ENCODE measurements around the gene HMCN2. TPM values are rescaled to one million over a fixed set of nuclear protein-coding genes. Genes with fewer than 3 reads are reported as not detected.

The HMCN2 gene
- total and polyA plus RNA-seq, 2 donors (not counting 1 experiment from before 2014, with no cell fraction given), result 0.01 TPM; not detected in 1

DNA sequence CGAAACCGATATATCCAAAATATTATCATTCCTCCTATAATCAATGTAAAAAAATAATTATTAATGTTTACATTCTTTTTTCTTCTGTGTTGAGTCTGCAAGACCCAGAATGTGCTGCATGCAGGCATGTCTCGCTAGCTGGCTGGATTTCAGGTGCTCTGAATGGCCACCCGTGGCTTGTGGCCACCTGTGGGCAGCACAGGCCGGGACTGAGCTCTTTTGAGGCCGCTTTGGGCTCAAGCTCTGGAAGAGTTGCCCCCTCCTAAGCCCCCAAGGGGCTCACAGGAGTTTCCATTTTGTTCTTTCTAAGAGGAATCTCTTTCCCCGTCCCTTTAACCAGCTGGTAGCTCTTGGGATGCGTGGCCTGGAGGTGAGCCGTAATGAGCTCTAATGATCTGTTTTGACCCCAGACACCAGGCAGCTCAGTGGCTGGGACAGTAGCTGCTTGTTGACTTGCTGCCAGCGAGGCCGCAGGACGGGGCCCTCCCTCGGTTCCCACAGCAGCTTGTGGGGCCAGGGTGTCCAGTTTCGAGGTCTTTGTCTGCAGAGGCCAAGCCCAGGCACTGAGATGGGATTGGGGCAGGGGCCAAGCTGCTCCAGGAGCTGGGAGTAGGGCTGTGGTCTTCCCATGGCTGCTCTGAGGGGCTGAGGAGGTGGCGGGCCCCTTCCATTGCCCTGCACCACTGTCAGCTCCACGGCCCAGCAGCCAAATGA, 200.0 kb downstream of the HMCN2 start:
- ATAC-seq (ENCODE audit: low read depth) (no peak), DNase-seq (no peak)
- Mint-ChIP-seq H3K9me3 (ENCODE audit: insufficient read depth) (no peaks in the 10 kb centered on the region), H3K4me3 (no peak overlapping the region), H3K27me3 (peaks cover 8% of the 10 kb centered on the region), H3K27ac (no peak overlapping the region), H3K4me1 (no peaks in the 10 kb centered on the region)
- H4K20me1 ChIP-seq (ENCODE audit: control insufficient read depth, insufficient read depth, low read length, poor library complexity, severe bottlenecking), result no peaks in the 10 kb centered on the region
- H3K27ac ChIP-seq (ENCODE audit: low read length in 2 of 2), result no peak overlapping the region
- H3K4me2 ChIP-seq (replicated peaks; ENCODE audit: low read depth, low read length, poor library complexity, severe bottlenecking), result no peak overlapping the region
- intact Hi-C loops (cut with micrococcal nuclease), result no loop called here
- H3K4me1 ChIP-seq (ENCODE audit: control insufficient read depth in 2 of 2, insufficient read depth in 2 of 2, low read length in 2 of 2), result peaks cover 0 to 3% of the 10 kb centered on the region in 2 donors
- no peaks in the 10 kb centered on the region for H3K36me3 ChIP-seq (replicated peaks in 1 of 2; ENCODE audit: control extremely low read depth in 1 of 2, control insufficient read depth in 1 of 2, extremely low read depth in 1 of 2, insufficient read depth in 2 of 2, low read length in 1 of 2)
- CTCF ChIA-PET, result interaction anchor here (0.6 to 1.5 kb wide), 3 partner anchors 217 to 279 kb away, joined by 3 to 9 read pairs (median 7); no protein-coding TSS in a partner anchor
- H2AFZ ChIP-seq (ENCODE audit: insufficient read depth, low read depth, low read length, poor library complexity, severe bottlenecking), result no peak overlapping the region
- no peaks in the 10 kb centered on the region for H3K9me3 ChIP-seq (ENCODE audit: control extremely low read depth in 1 of 3, control insufficient read depth in 2 of 3, insufficient read depth in 1 of 3, low read length in 2 of 3)
- no peak overlapping the region for H3K9ac ChIP-seq (ENCODE audit: low read length)
- no peaks in the 10 kb centered on the region for H3K79me2 ChIP-seq (ENCODE audit: control insufficient read depth, insufficient read depth, low read length)
- no peak overlapping the region for H3K4me3 ChIP-seq (ENCODE audit: control extremely low read depth in 1 of 5, extremely low read depth in 1 of 5, insufficient read depth in 1 of 5, low read depth in 2 of 5, low read length in 4 of 5)
- 70% methylated on average over 14 of the region's 16 CpGs for WGBS (ENCODE audit: insufficient coverage)
- TF ChIP-seq EZH2 (IDR thresholded peaks at IDR 0.05; ENCODE audit: borderline replicate concordance, insufficient read depth, low read depth, low read length, poor library complexity, severe bottlenecking), result no peak
- POLR2A ChIA-PET, result interaction anchor here (0.6 kb wide), 1 partner anchor 111 kb away, joined by 7 read pairs; no protein-coding TSS in a partner anchor
- H3K27me3 ChIP-seq (replicated peaks in 1 of 4; ENCODE audit: control extremely low read depth in 1 of 4, control insufficient read depth in 3 of 4, insufficient read depth in 4 of 4, low read length in 3 of 4), result peaks cover 0 to 29% (median 4%) of the 10 kb centered on the region in 4 experiments

DNA sequence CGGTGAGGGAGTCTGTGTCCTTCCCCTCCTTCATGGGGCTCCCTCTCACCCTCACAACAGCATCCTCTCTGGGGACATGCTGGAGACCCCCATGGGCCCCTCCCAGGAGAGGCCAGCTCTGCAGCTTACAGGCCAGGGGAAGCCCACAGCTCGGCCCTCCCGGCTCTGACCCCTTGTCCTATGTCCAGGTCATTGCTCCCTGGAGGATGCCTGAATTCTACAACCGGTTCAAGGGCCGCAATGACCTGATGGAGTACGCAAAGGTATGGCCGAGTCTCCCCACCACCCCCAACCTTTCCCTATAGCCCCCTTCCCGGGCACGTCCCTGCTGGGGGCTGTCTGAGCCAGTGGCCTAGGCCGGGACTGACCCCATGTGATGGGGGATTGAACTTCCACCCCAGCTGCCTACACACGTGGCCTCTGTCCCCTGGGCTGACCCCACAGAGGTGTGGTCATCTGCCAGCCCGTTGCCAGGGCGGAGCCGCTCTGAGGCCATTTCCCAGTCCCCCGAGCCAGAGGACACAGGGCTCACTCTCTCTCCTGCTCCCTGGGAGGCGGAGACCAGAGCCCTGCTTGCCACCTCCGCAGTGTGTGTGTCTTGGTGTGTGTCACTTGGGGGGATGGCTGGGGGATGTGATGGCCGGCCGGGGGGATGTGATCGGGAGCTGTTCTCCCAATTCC, 201.1 kb downstream of the HMCN2 start:
- 55% methylated on average over 14 of the region's 20 CpGs for WGBS (ENCODE audit: insufficient coverage)
- POLR2A ChIA-PET, result interaction anchor here (0.6 kb wide), 1 partner anchor 110 kb away, joined by 7 read pairs; no protein-coding TSS in a partner anchor
- H3K4me1 Mint-ChIP-seq, result no peaks in the 10 kb centered on the region
- TF ChIP-seq, protein P1, sequence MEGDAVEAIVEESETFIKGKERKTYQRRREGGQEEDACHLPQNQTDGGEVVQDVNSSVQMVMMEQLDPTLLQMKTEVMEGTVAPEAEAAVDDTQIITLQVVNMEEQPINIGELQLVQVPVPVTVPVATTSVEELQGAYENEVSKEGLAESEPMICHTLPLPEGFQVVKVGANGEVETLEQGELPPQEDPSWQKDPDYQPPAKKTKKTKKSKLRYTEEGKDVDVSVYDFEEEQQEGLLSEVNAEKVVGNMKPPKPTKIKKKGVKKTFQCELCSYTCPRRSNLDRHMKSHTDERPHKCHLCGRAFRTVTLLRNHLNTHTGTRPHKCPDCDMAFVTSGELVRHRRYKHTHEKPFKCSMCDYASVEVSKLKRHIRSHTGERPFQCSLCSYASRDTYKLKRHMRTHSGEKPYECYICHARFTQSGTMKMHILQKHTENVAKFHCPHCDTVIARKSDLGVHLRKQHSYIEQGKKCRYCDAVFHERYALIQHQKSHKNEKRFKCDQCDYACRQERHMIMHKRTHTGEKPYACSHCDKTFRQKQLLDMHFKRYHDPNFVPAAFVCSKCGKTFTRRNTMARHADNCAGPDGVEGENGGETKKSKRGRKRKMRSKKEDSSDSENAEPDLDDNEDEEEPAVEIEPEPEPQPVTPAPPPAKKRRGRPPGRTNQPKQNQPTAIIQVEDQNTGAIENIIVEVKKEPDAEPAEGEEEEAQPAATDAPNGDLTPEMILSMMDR (IDR thresholded peaks at IDR 0.05), result no peak
- TF ChIP-seq EZH2 (IDR thresholded peaks at IDR 0.05; ENCODE audit: borderline replicate concordance, insufficient read depth, low read depth, low read length, poor library complexity, severe bottlenecking), result no peak
- H3K4me1 ChIP-seq (ENCODE audit: control insufficient read depth in 2 of 2, insufficient read depth in 2 of 2, low read length in 2 of 2), result no peaks in the 10 kb centered on the region
- H3K27me3 ChIP-seq (replicated peaks in 1 of 4; ENCODE audit: control extremely low read depth in 1 of 4, control insufficient read depth in 3 of 4, insufficient read depth in 4 of 4, low read length in 3 of 4), result peaks cover 0 to 26% (median 4%) of the 10 kb centered on the region in 4 experiments
- H3K9me3 Mint-ChIP-seq (ENCODE audit: insufficient read depth), result no peaks in the 10 kb centered on the region
- intact Hi-C loops (cut with micrococcal nuclease), result no loop called here
- H3K79me2 ChIP-seq (ENCODE audit: control insufficient read depth, insufficient read depth, low read length), result no peaks in the 10 kb centered on the region
- H3K9ac ChIP-seq (ENCODE audit: low read length), result no peak overlapping the region
- CTCF ChIA-PET, result interaction anchor here (1.2 to 1.8 kb wide), 2 partner anchors 9 to 216 kb away, joined by 3 to 7 read pairs; no protein-coding TSS in a partner anchor
- H3K4me2 ChIP-seq (replicated peaks; ENCODE audit: low read depth, low read length, poor library complexity, severe bottlenecking), result no peak overlapping the region
- no peak overlapping the region for H3K27ac ChIP-seq (ENCODE audit: low read length in 2 of 2)
- no peak overlapping the region for H3K4me3 ChIP-seq (ENCODE audit: control extremely low read depth in 1 of 5, extremely low read depth in 1 of 5, insufficient read depth in 1 of 5, low read depth in 2 of 5, low read length in 4 of 5)
- no peak overlapping the region for H3K27ac Mint-ChIP-seq
- no peaks in the 10 kb centered on the region for H4K20me1 ChIP-seq (ENCODE audit: control insufficient read depth, insufficient read depth, low read length, poor library complexity, severe bottlenecking)
- DNase-seq (no peak), ATAC-seq (ENCODE audit: low read depth) (no peak)
- H3K36me3 ChIP-seq (replicated peaks in 1 of 2; ENCODE audit: control extremely low read depth in 1 of 2, control insufficient read depth in 1 of 2, extremely low read depth in 1 of 2, insufficient read depth in 2 of 2, low read length in 1 of 2), result no peaks in the 10 kb centered on the region
- H3K27me3 Mint-ChIP-seq, result peaks cover 17% of the 10 kb centered on the region
- no peaks in the 10 kb centered on the region for H3K9me3 ChIP-seq (ENCODE audit: control extremely low read depth in 1 of 3, control insufficient read depth in 2 of 3, insufficient read depth in 1 of 3, low read length in 2 of 3)
- no peak overlapping the region for H2AFZ ChIP-seq (ENCODE audit: insufficient read depth, low read depth, low read length, poor library complexity, severe bottlenecking)
- H3K4me3 Mint-ChIP-seq, result no peak overlapping the region
